GM23338 (cell line): ENCODE measurements around the gene ARPC4. TPM values are rescaled to one million over a fixed set of nuclear protein-coding genes. Genes with fewer than 3 reads are reported as not detected.

ENCODE experiments used
- ATAC-seq: fragments of 200-7000 bp; cut with Tn5 transposase; 3 replicates; pipeline ENCODE4 v1.9.1; 2020
- DNase-seq: peaks from one replicate; pipeline ENCODE4 v3.0.0-alpha.2; 2015; ENCODE audit warnings: low spot score
- H2AFZ ChIP-seq: fragments of 200-600 bp; sonication (generic); 2 replicates; pipeline ENCODE4 v1.8.0; 2016; ENCODE audit warnings: antibody characterized with exemption, mild to moderate bottlenecking, moderate library complexity
- H3F3A ChIP-seq: fragments of 200-600 bp; sonication (generic); replicated peaks from 2 replicates; pipeline ENCODE4 v1.8.0; 2017; ENCODE audit warnings: antibody characterized with exemption, mixed run types, low read depth
- H3K27ac ChIP-seq: fragments of 200-600 bp; sonication (generic); 2 replicates; pipeline ENCODE4 v1.6.1; 2016; ENCODE audit warnings: low read depth
- H3K27me3 ChIP-seq: fragments of 200-600 bp; sonication (generic); 2 replicates; pipeline ENCODE4 v1.8.0; 2016; ENCODE audit warnings: mild to moderate bottlenecking, mixed run types, moderate library complexity; ENCODE audit not compliant: insufficient read depth
- H3K36me3 ChIP-seq: fragments of 200-600 bp; sonication (generic); 2 replicates; pipeline ENCODE4 v1.8.0; 2016; ENCODE audit warnings: mild to moderate bottlenecking; ENCODE audit not compliant: insufficient read depth
- H3K4me1 ChIP-seq: fragments of 200-600 bp; sonication (generic); 2 replicates; pipeline ENCODE4 v1.8.0; 2016; ENCODE audit warnings: mild to moderate bottlenecking, moderate library complexity; ENCODE audit not compliant: insufficient read depth
- H3K4me2 ChIP-seq: fragments of 200-600 bp; sonication (generic); 2 replicates; pipeline ENCODE4 v1.7.1; 2017; ENCODE audit warnings: mixed run types
- H3K4me3 ChIP-seq: fragments of 200-600 bp; sonication (generic); 2 replicates; pipeline ENCODE4 v1.6.1; 2016; ENCODE audit warnings: mixed run types
- H3K79me2 ChIP-seq: fragments of 200-600 bp; sonication (generic); replicated peaks from 2 replicates; pipeline ENCODE4 v1.8.0; 2017; ENCODE audit warnings: mild to moderate bottlenecking; ENCODE audit not compliant: insufficient read depth
- H3K9me2 ChIP-seq: fragments of 200-600 bp; sonication (generic); 2 replicates; pipeline ENCODE4 v1.8.0; 2017; ENCODE audit not compliant: insufficient read depth
- H4K20me1 ChIP-seq: fragments of 200-600 bp; sonication (generic); replicated peaks from 2 replicates; pipeline ENCODE4 v1.8.0; 2017; ENCODE audit warnings: mild to moderate bottlenecking; ENCODE audit not compliant: insufficient read depth
- H3K27ac Mint-ChIP-seq: 2 replicates; pipeline ENCODE4 v1.8.0; 2020; ENCODE audit warnings: inconsistent platforms, mild to moderate bottlenecking, moderate library complexity, mixed read lengths
- H3K27me3 Mint-ChIP-seq: 3 replicates; pipeline ENCODE4 v1.8.0; 2022; ENCODE audit warnings: low read depth, mild to moderate bottlenecking, moderate library complexity, mixed read lengths, inconsistent platforms; ENCODE audit not compliant: insufficient read depth, poor library complexity
- H3K36me3 Mint-ChIP-seq: 3 replicates; pipeline ENCODE4 v1.8.0; 2021; ENCODE audit warnings: low read depth, mild to moderate bottlenecking, inconsistent platforms, moderate library complexity, mixed read lengths
- H3K4me1 Mint-ChIP-seq: 3 replicates; pipeline ENCODE4 v1.8.0; 2020; ENCODE audit warnings: mild to moderate bottlenecking, inconsistent platforms, mixed read lengths
- H3K4me3 Mint-ChIP-seq: 3 replicates; pipeline ENCODE4 v1.8.0; 2021; ENCODE audit warnings: moderate library complexity, mild to moderate bottlenecking, inconsistent platforms, mixed read lengths
- H3K9me3 Mint-ChIP-seq: 3 replicates; pipeline ENCODE4 v1.8.0; 2020; ENCODE audit warnings: moderate library complexity, mild to moderate bottlenecking, inconsistent platforms, mixed read lengths
- CREB1 ChIP-seq: fragments of 250-450 bp; sonication (Bioruptor Pico); IDR thresholded peaks from 2 replicates; pipeline ENCODE4 v1.5.0; 2020; ENCODE audit warnings: low read depth, mild to moderate bottlenecking, moderate library complexity
- EZH2 ChIP-seq: fragments of 200-600 bp; sonication (generic); IDR thresholded peaks from one replicate; pipeline ENCODE4 v1.8.0; 2017; ENCODE audit warnings: antibody characterized with exemption, mild to moderate bottlenecking, low read depth; ENCODE audit not compliant: unreplicated experiment
- EZH2phosphoT487 ChIP-seq: fragments of 200-600 bp; sonication (generic); IDR thresholded peaks from one replicate; pipeline ENCODE4 v1.8.1; 2018; ENCODE audit warnings: antibody characterized with exemption; ENCODE audit not compliant: unreplicated experiment
- REST ChIP-seq: IDR thresholded peaks from one replicate; pipeline ENCODE4 v1.6.1; 2018; ENCODE audit warnings: antibody characterized with exemption; ENCODE audit not compliant: unreplicated experiment
- STAT1 ChIP-seq: IDR thresholded peaks from one replicate; pipeline ENCODE4 v1.6.1; 2016; ENCODE audit warnings: antibody characterized with exemption; ENCODE audit not compliant: unreplicated experiment
- ZNF331 ChIP-seq: fragments of 250-450 bp; sonication (Bioruptor Pico); IDR thresholded peaks from 2 replicates; pipeline ENCODE4 v1.5.0; 2020; ENCODE audit warnings: low read depth, mild to moderate bottlenecking, moderate library complexity
- ZNF462 ChIP-seq: fragments of 250-450 bp; sonication (Bioruptor Pico); IDR thresholded peaks from 2 replicates; pipeline ENCODE4 v1.5.0; 2020; ENCODE audit warnings: mild to moderate bottlenecking, moderate library complexity
- polyA plus RNA-seq: library from polyadenylated mRNA; unstranded; fragments of >200 nt; fragmentation: Nextera tagmentation; extraction: Ambion mirVana; gene quantifications from 2 replicates; pipeline ENCODE4 v1.2.1, GENCODE V29; 2016
- total RNA-seq: library from RNA; depleted of rRNA; stranded (reverse); fragments of >200 nt; shearing (Covaris generic); gene quantifications from 2 replicates; pipeline ENCODE4 v1.2.3, GENCODE V29; 2014

The ARPC4 gene
- total and polyA plus RNA-seq, 2 experiments from 2014 or later = 71.9 to 176 TPM

- peaks cover 13% of the 10 kb centered on the region for H3K27me3 Mint-ChIP-seq
- Histone ChIP-seq H3K79me2 (no peaks in the 10 kb centered on the region), H3K9me2 (no peaks in the 10 kb centered on the region), H3K4me2 (no peak overlapping the region), H3K4me3 (no peak overlapping the region), H3K4me1 (peaks cover 7% of the 10 kb centered on the region; the same call in 1 of the 2 replicates), H4K20me1 (peaks cover 23% of the 10 kb centered on the region), H2AFZ (no peak overlapping the region), H3K27me3 (peaks cover 17% of the 10 kb centered on the region), H3K36me3 (peaks cover 22% of the 10 kb centered on the region), H3F3A (peaks cover 26% of the 10 kb centered on the region), H3K27ac (no peak overlapping the region)
- H3K9me3 Mint-ChIP-seq = no peaks in the 10 kb centered on the region; the same call in 2 of the 3 replicates
- no peak for DNase-seq
- ATAC-seq = no peak
- peaks cover 22% of the 10 kb centered on the region for H3K4me1 Mint-ChIP-seq
- no peak overlapping the region for H3K4me3 Mint-ChIP-seq
- no peak overlapping the region for H3K27ac Mint-ChIP-seq
- H3K36me3 Mint-ChIP-seq = peaks cover 41% of the 10 kb centered on the region
- TF ChIP-seq ZNF462 = no peak
- TF ChIP-seq STAT1 = no peak
- TF ChIP-seq CREB1 = no peak
- TF ChIP-seq REST = no peak
- no peak for TF ChIP-seq EZH2phosphoT487
- TF ChIP-seq ZNF331 (CRISPR knock-in tag) = no peak
- TF ChIP-seq EZH2 = no peak
Measured at GRCh38 chr3:9807981-9808344, 15.1 kb downstream of the ARPC4 start.
